GM06990 (cell line): ENCODE measurements around the gene PPARG.
A peak's percentile ranks its signal among the peaks of the same experiment; 100 is the strongest.

Source experiments
- DNase-seq: peaks from one replicate; pipeline ENCODE4 v3.0.0-alpha.2; 2011; ENCODE audit not compliant: insufficient read length; ENCODE audit errors: extremely low read depth
- H3K27me3 ChIP-seq: replicated peaks from 2 replicates; pipeline ENCODE4 v1.6.0; 2011; ENCODE audit warnings: low read length; ENCODE audit not compliant: control insufficient read depth, insufficient read depth
- H3K36me3 ChIP-seq: 2 replicates; pipeline ENCODE4 v1.5.1; 2011; ENCODE audit warnings: low read length; ENCODE audit not compliant: control insufficient read depth, insufficient read depth
- H3K4me3 ChIP-seq: replicated peaks from 2 replicates; pipeline ENCODE4 v1.5.1; 2011; ENCODE audit warnings: low read depth, mild to moderate bottlenecking, control low read depth, low read length
- CTCF ChIP-seq: IDR thresholded peaks from 2 replicates; pipeline ENCODE4 v1.5.1; 2011; ENCODE audit warnings: low read length, control low read depth, mild to moderate bottlenecking, inconsistent platforms; ENCODE audit not compliant: insufficient read depth, poor library complexity, severe bottlenecking

Gene PPARG

GRCh38 chr3:12307136-12307535, 18.3 kb downstream of the PPARG start:
- H3K36me3 ChIP-seq = no peaks in the 10 kb centered on the region
- no peak for DNase-seq
- no peak for TF ChIP-seq CTCF
- no peak overlapping the region for H3K4me3 ChIP-seq
- no peaks in the 10 kb centered on the region; the same call in 1 of the 2 replicates for H3K27me3 ChIP-seq

GRCh38 chr3:12308517-12308916, 19.6 kb downstream of the PPARG start:
- no peak overlapping the region for H3K4me3 ChIP-seq
- TF ChIP-seq CTCF = no peak
- no peaks in the 10 kb centered on the region; the same call in 1 of the 2 replicates for H3K27me3 ChIP-seq
- DNase-seq = no peak
- no peaks in the 10 kb centered on the region for H3K36me3 ChIP-seq

- no peak for DNase-seq
- TF ChIP-seq CTCF = no peak
- Histone ChIP-seq H3K4me3 (no peak overlapping the region), H3K27me3 (no peaks in the 10 kb centered on the region; the same call in 1 of the 2 replicates), H3K36me3 (no peaks in the 10 kb centered on the region)
These were observed 20.8 kb downstream of the PPARG start for GRCh38 chr3:12309716-12310115.

GRCh38 chr3:12312010-12312409, 23.1 kb downstream of the PPARG start:
- Histone ChIP-seq H3K36me3 (no peaks in the 10 kb centered on the region), H3K4me3 (no peak overlapping the region), H3K27me3 (no peaks in the 10 kb centered on the region)
- no peak for TF ChIP-seq CTCF
- DNase-seq = no peak

- DNase-seq = no peak
- H3K36me3 ChIP-seq = no peaks in the 10 kb centered on the region
- TF ChIP-seq CTCF = peak; percentile 2
- no peaks in the 10 kb centered on the region for H3K27me3 ChIP-seq
- H3K4me3 ChIP-seq = no peak overlapping the region
These were observed 24.6 kb downstream of the PPARG start for GRCh38 chr3:12313519-12313918.

GRCh38 chr3:12316253-12316652, 27.4 kb downstream of the PPARG start:
- no peak overlapping the region for H3K4me3 ChIP-seq
- no peaks in the 10 kb centered on the region for H3K27me3 ChIP-seq
- TF ChIP-seq CTCF = no peak
- no peaks in the 10 kb centered on the region for H3K36me3 ChIP-seq
- DNase-seq = no peak
